ENCODE results near the gene OR9A4.

OR9A4 gene

DNA sequence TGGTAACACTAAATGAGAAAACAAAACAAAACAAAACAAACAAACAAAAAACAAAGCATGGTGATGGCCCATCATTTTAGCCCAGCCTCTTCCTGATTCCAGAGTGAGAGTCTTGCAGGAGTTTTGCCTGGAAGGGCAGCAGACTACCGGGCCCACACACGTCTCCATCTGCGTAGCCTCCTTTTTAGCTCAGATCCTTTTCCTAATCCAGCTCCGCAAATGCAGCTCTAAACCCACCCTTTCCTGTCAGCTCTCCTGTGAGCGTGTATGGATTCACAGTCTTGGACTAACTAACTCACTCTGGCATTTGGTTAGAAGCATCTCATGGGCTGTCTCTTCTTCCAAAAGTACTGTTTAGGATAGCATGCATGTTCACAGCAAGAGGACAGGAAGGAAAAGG, 14.0 kb downstream of the OR9A4 start:
- in situ Hi-C loops (cut with HindIII; ENCODE audit: low pct_ligation_motif_present, low sequenced_read_pairs), result no loop called here
- no peak for DNase-seq
- no peak overlapping the region for H3K4me3 ChIP-seq (ENCODE audit: low read depth, low read length)
- no peak overlapping the region for H3K27ac ChIP-seq
- H3K36me3 ChIP-seq (replicated peaks), result no peaks in the 10 kb centered on the region
- no peaks in the 10 kb centered on the region for H3K27me3 ChIP-seq (replicated peaks)
- TF ChIP-seq, protein P1, sequence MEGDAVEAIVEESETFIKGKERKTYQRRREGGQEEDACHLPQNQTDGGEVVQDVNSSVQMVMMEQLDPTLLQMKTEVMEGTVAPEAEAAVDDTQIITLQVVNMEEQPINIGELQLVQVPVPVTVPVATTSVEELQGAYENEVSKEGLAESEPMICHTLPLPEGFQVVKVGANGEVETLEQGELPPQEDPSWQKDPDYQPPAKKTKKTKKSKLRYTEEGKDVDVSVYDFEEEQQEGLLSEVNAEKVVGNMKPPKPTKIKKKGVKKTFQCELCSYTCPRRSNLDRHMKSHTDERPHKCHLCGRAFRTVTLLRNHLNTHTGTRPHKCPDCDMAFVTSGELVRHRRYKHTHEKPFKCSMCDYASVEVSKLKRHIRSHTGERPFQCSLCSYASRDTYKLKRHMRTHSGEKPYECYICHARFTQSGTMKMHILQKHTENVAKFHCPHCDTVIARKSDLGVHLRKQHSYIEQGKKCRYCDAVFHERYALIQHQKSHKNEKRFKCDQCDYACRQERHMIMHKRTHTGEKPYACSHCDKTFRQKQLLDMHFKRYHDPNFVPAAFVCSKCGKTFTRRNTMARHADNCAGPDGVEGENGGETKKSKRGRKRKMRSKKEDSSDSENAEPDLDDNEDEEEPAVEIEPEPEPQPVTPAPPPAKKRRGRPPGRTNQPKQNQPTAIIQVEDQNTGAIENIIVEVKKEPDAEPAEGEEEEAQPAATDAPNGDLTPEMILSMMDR (IDR thresholded peaks at IDR 0.05; ENCODE audit: low read depth, low read length, missing control alignments), result no peak

DNA sequence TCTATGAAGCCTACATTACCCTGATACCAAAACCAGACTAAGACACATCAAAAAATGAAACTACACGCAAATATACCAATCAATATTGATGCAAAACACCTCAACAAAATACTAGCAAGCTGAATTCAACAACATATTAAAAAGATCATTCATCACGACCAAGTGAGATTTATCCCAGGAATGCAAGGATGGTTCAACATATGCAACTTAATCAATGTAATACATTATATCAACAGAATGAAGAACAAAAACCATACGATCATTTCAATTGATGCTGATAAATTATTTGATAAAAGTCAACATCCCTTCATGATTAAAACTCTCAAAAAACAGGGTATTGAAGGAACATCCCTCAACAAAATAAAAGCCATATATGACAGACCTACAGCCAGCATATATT, 24.9 kb downstream of the OR9A4 start:
- Histone ChIP-seq H3K36me3 (replicated peaks) (no peaks in the 10 kb centered on the region), H3K27me3 (replicated peaks) (no peaks in the 10 kb centered on the region), H3K4me3 (ENCODE audit: low read depth, low read length) (no peak overlapping the region), H3K27ac (no peak overlapping the region)
- in situ Hi-C loops (cut with HindIII; ENCODE audit: low pct_ligation_motif_present, low sequenced_read_pairs), result no loop called here
- TF ChIP-seq, protein P1 (IDR thresholded peaks at IDR 0.05; ENCODE audit: low read depth, low read length, missing control alignments), result no peak
- no peak for DNase-seq

DNA sequence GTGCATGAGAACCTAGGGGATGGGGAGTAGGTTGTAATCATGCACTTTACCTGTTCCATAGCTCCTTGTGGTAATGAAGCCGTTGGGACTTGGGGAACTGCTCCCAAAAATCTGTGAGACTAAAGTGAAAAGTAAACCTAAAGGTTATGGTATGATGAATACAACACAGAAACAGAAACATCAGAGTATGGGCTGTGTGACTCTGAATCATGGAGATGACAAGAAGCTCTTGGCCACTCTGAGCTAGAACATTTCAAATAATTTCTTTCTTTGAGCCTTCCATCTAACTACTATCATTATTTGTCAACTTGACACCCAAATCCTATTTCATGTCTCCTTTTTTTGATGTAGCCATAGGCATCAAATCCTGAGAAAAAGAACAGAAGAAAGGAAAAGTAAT, 27.6 kb downstream of the OR9A4 start:
- TF ChIP-seq, protein P1 (IDR thresholded peaks at IDR 0.05; ENCODE audit: low read depth, low read length, missing control alignments), result no peak
- Histone ChIP-seq H3K27ac (no peak overlapping the region), H3K4me3 (ENCODE audit: low read depth, low read length) (no peak overlapping the region), H3K36me3 (replicated peaks) (no peaks in the 10 kb centered on the region), H3K27me3 (replicated peaks) (no peaks in the 10 kb centered on the region)
- DNase-seq, result no peak
- in situ Hi-C loops (cut with HindIII; ENCODE audit: low pct_ligation_motif_present, low sequenced_read_pairs), result no loop called here

DNA sequence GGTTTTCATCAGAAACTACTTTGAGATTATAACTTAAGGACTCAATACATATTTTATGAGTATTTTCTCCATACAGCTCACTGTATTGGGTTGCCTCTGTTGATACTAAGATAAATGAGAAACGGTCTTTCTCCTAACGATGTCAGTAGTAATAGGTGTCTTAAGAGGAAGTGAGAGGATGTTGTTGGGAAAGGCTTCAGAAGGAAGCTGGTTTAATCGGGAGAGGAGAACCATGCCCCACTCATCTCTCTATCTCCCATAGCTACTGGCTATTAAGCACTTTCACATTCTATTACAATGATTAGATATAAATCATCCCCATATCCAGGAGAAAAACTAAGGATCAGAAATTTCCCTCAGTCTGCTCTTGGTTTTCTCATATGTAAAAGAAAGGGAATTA, 28.6 kb downstream of the OR9A4 start:
- H3K4me3 ChIP-seq (ENCODE audit: low read depth, low read length), result no peak overlapping the region
- H3K27ac ChIP-seq, result no peak overlapping the region
- TF ChIP-seq, protein P1 (IDR thresholded peaks at IDR 0.05; ENCODE audit: low read depth, low read length, missing control alignments), result no peak
- no peak for DNase-seq
- H3K36me3 ChIP-seq (replicated peaks), result no peaks in the 10 kb centered on the region
- no peaks in the 10 kb centered on the region for H3K27me3 ChIP-seq (replicated peaks)
- in situ Hi-C loops (cut with HindIII; ENCODE audit: low pct_ligation_motif_present, low sequenced_read_pairs), result no loop called here

DNA sequence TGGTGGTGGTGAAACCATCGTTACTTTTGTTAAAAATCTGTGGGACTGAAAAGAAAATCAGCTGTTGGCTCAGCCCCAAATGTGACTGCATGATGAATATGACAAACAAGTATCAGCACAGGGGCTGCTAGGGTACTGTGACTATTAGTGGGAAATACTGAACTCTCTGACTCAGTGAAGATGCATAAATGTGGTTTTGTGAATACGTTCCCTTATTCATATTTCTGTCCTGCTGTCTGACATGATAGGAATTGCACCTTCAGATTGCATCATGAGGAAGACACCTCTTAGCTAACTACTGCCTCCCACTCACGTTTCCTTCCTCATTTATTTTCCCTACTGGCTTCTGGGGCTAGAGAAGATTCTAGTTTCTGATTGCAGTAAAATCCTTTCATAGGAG, 29.2 kb downstream of the OR9A4 start:
- Histone ChIP-seq H3K4me3 (ENCODE audit: low read depth, low read length) (no peak overlapping the region), H3K27ac (no peak overlapping the region), H3K36me3 (replicated peaks) (no peaks in the 10 kb centered on the region), H3K27me3 (replicated peaks) (no peaks in the 10 kb centered on the region)
- peak; percentile 60 for DNase-seq
- TF ChIP-seq, protein P1 (IDR thresholded peaks at IDR 0.05; ENCODE audit: low read depth, low read length, missing control alignments), result no peak
- in situ Hi-C loops (cut with HindIII; ENCODE audit: low pct_ligation_motif_present, low sequenced_read_pairs), result no loop called here

DNA sequence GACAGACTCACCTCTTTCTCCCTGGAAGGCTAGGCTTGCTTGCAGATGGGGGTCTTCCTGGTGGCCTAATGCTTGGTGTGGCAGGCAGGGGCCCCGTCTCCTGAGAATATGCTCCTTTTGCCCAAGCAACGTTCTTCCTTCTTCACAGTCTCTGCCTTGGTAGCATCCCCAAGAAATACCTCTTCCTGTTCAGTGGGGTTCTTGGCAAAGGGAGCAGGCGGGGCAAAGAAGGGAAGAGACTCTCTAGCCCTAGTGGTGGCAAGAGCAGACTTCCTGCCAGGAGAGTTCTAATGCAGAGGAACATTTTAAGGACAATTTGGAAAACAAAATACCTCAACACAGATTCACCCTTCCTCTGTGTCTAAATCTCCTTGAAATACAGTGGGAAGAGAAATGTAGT, 30.6 kb downstream of the OR9A4 start, which contains the start of gene CLEC5A:
Gene CLEC5A, minus strand, starts transcription at position 179 of the 400 bp plus-strand sequence. CDS start 682 bp downstream, outside the sequence.
- DNase-seq, result no peak
- in situ Hi-C loops (cut with HindIII; ENCODE audit: low pct_ligation_motif_present, low sequenced_read_pairs), result no loop called here
- TF ChIP-seq, protein P1 (IDR thresholded peaks at IDR 0.05; ENCODE audit: low read depth, low read length, missing control alignments), result no peak
- Histone ChIP-seq H3K27me3 (replicated peaks) (no peaks in the 10 kb centered on the region), H3K36me3 (replicated peaks) (no peaks in the 10 kb centered on the region), H3K4me3 (ENCODE audit: low read depth, low read length) (no peak within 1 kb of the TSS), H3K27ac (no peak within 1 kb of the TSS)
